GM12878 (cell line): ENCODE data around the gene C1QB. TPM values are rescaled to one million over a fixed set of nuclear protein-coding genes. Genes with fewer than 3 reads are reported as not detected.

Experiments used
- ATAC-seq: fragments of 200-7000 bp; cut with Tn5 transposase; 3 replicates; pipeline ENCODE4 v1.9.1; 2020; ENCODE audit warnings: mild to moderate bottlenecking, moderate library complexity
- BruUV-seq: library from RNA; stranded (reverse); fragments of 400-500 nt; replicated peaks from 2 replicates; lab custom pipeline; 2021; lab: Mats Ljungman, UMichigan
- CTCF ChIA-PET: fragments of 300-600 bp; sonication (Branson Sonifier 250); formaldehyde crosslinking; extraction: SDS; loops from one replicate; lab custom pipeline; 2021; ENCODE audit warnings: inconsistent platforms; lab: Yijun Ruan, JAX
- POLR2A ChIA-PET: fragments of 350-600 bp; formaldehyde crosslinking; extraction: SDS; loops from one replicate; lab custom pipeline; 2021; ENCODE audit warnings: inconsistent platforms; lab: Charles Lee
- RAD21 ChIA-PET: fragments of 300-600 bp; sonication (Branson Sonifier 250); formaldehyde crosslinking; loops from one replicate; lab custom pipeline; 2023; ENCODE audit warnings: antibody characterized with exemption; ENCODE audit not compliant: unreplicated experiment; lab: Charles Lee
- SMC1A ChIA-PET: fragments of 300-600 bp; sonication (Branson Sonifier 250); formaldehyde crosslinking; loops from one replicate; lab custom pipeline; 2023; ENCODE audit not compliant: unreplicated experiment, uncharacterized antibody; lab: Charles Lee
- DNase-seq: peaks from one replicate; pipeline ENCODE4 v3.0.0-alpha.2; 2011; ENCODE audit warnings: low read depth, low spot score
- FAIRE-seq: peaks from 3 replicates; lab custom pipeline; 2011; peaks lifted over from hg19 to GRCh38; lab: Jason Lieb, UNC
- H2AFZ ChIP-seq: 2 replicates; pipeline ENCODE4 v1.6.0; 2011; ENCODE audit warnings: low read depth, low read length, control low read depth; ENCODE audit not compliant: control insufficient read depth
- H3K27ac ChIP-seq: 2 replicates; pipeline ENCODE4 v1.5.1; 2011; ENCODE audit warnings: control low read depth; ENCODE audit not compliant: control insufficient read depth, insufficient read depth
- H3K27me3 ChIP-seq, 2 experiments: replicated peaks in 1 of 2; 2 replicates each; pipeline versions ENCODE4 v1.6.0 to v1.6.1; 2011; ENCODE audit warnings: low read length in 1 of 2; ENCODE audit not compliant: control insufficient read depth in 2 of 2, insufficient read depth in 2 of 2
- H3K36me3 ChIP-seq, 2 experiments: 2 replicates each; pipeline ENCODE4 v1.5.1; 2011; ENCODE audit warnings: low read length in 1 of 2; ENCODE audit not compliant: control insufficient read depth in 2 of 2, insufficient read depth in 2 of 2
- H3K4me1 ChIP-seq: 2 replicates; pipeline ENCODE4 v1.6.1; 2011; ENCODE audit warnings: mild to moderate bottlenecking, low read length, moderate library complexity, mixed read lengths; ENCODE audit not compliant: control insufficient read depth, insufficient read depth
- H3K4me2 ChIP-seq: 2 replicates; pipeline ENCODE4 v1.6.0; 2011; ENCODE audit warnings: control low read depth; ENCODE audit not compliant: control insufficient read depth, insufficient read depth
- H3K4me3 ChIP-seq: fragments of 200-600 bp; sonication (generic); 2 replicates; pipeline ENCODE4 v1.5.1; 2016
- H3K79me2 ChIP-seq: 2 replicates; pipeline ENCODE4 v1.6.0; 2011; ENCODE audit warnings: low read length; ENCODE audit not compliant: control insufficient read depth, insufficient read depth
- H3K9ac ChIP-seq: 2 replicates; pipeline ENCODE4 v1.8.0; 2011; ENCODE audit warnings: low read length, control low read depth, mixed read lengths; ENCODE audit not compliant: control insufficient read depth, insufficient read depth
- H3K9me3 ChIP-seq: replicated peaks from 3 replicates; pipeline ENCODE4 v1.5.1; 2011; ENCODE audit warnings: mild to moderate bottlenecking, low read length; ENCODE audit not compliant: control insufficient read depth, insufficient read depth
- H4K20me1 ChIP-seq: 2 replicates; pipeline ENCODE4 v1.6.0; 2011; ENCODE audit not compliant: control insufficient read depth, insufficient read depth
- EP300 ChIP-seq, 2 experiments: fragments of 150-350 bp in 1 of 2; IDR thresholded peaks; 2 replicates each; pipeline ENCODE4 v1.6.1; 2011 to 2012; ENCODE audit warnings: low read depth in 2 of 2, low read length in 2 of 2, borderline replicate concordance in 1 of 2, improper control_type of control experiment in 1 of 2, inconsistent platforms in 1 of 2; ENCODE audit not compliant: control insufficient read depth in 1 of 2
- KLF5 ChIP-seq: fragments of 450-650 bp; IDR thresholded peaks from 2 replicates; pipeline ENCODE4 v1.6.1; 2014; ENCODE audit warnings: mild to moderate bottlenecking; ENCODE audit not compliant: partially characterized antibody
- MTA2 ChIP-seq: fragments of 450-650 bp; IDR thresholded peaks from 2 replicates; pipeline ENCODE4 v1.6.1; 2016; ENCODE audit warnings: low read depth, mild to moderate bottlenecking, moderate library complexity
- RAD21 ChIP-seq: IDR thresholded peaks from 2 replicates; pipeline ENCODE4 v1.6.1; 2011; ENCODE audit warnings: mild to moderate bottlenecking, low read depth, low read length, moderate library complexity; ENCODE audit not compliant: insufficient read depth
- RUNX3 ChIP-seq: IDR thresholded peaks from 2 replicates; pipeline ENCODE4 v1.6.1; 2012; ENCODE audit warnings: low read length, inconsistent platforms
- SP1 ChIP-seq: IDR thresholded peaks from one replicate; pipeline ENCODE4 v1.6.1; 2011; ENCODE audit warnings: low read depth, low read length
- STAT3 ChIP-seq: IDR thresholded peaks from 2 replicates; pipeline ENCODE4 v1.6.1; 2011; ENCODE audit warnings: low read depth, low read length, improper control_type of control experiment
- YBX1 ChIP-seq: fragments of 450-650 bp; IDR thresholded peaks from 2 replicates; pipeline ENCODE4 v1.6.1; 2016; ENCODE audit warnings: antibody characterized with exemption
- ZNF24 ChIP-seq: fragments of 450-650 bp; IDR thresholded peaks from 2 replicates; pipeline ENCODE4 v1.6.1; 2017; ENCODE audit warnings: antibody characterized with exemption, mild to moderate bottlenecking
- ZNF622 ChIP-seq: fragments of 450-650 bp; IDR thresholded peaks from 2 replicates; pipeline ENCODE4 v1.6.1; 2017; ENCODE audit warnings: mild to moderate bottlenecking, inconsistent platforms
- ZSCAN29 ChIP-seq: fragments of 450-650 bp; IDR thresholded peaks from 2 replicates; pipeline ENCODE4 v1.6.1; 2017; ENCODE audit warnings: mild to moderate bottlenecking, moderate library complexity
- WGBS: methylation state at CpG from one replicate; pipeline ENCODE4 v1.1.6; 2016; ENCODE audit warnings: low lambda C conversion rate; ENCODE audit not compliant: insufficient replicate concordance, insufficient coverage; ENCODE audit errors: missing lambda C conversion rate; 5-methylcytosine and 5-hydroxymethylcytosine counted together
- in situ Hi-C: fragments of 300-500 bp; cut with MboI; formaldehyde crosslinking; loops from 9 replicates; pipeline ENCODE4 v1.14.3; 2018; ENCODE audit warnings: mixed read lengths
- intact Hi-C: fragments of 100-400 bp; cut with micrococcal nuclease; formaldehyde crosslinking; loops from one replicate; pipeline ENCODE4 v1.14.2; 2022; ENCODE audit not compliant: unreplicated experiment
- polyA plus RNA-seq, 11 experiments: library from polyadenylated mRNA; depleted of rRNA in 4 of 11; unstranded in 6 of 11; stranded (reverse) in 5 of 11; fragments of >200 nt; fragmentation: Nextera tagmentation in 4 of 11; fragmentation: Illumina TruSeq in 1 of 11; extraction: Ambion mirVana in 4 of 11; extraction: Trizol in 1 of 11; gene quantifications; 1 replicate in 1 of 11; 2 replicates in 10 of 11; pipeline versions ENCODE4 v1.2.1 to v1.2.3, GENCODE V29; 2011 to 2016; ENCODE audit warnings: inconsistent platforms in 2 of 11, missing spikeins in 2 of 11, low read depth in 1 of 11
- total RNA-seq, 4 experiments: library from RNA; depleted of rRNA in 3 of 4; stranded (reverse); fragments of >200 nt in 3 of 4; fragmentation: Illumina TruSeq in 1 of 4; extraction: Trizol in 1 of 4; gene quantifications; 2 replicates each; pipeline versions ENCODE4 v1.2.1 to v1.2.3, GENCODE V29; 2013 to 2021
- TF ChIP-seq, protein P1 (sequence below): IDR thresholded peaks from 2 replicates; pipeline ENCODE4 v1.6.1; 2011; ENCODE audit warnings: low read depth, low read length, improper control_type of control experiment, borderline replicate concordance
- TF ChIP-seq, protein P2 (sequence below): fragments of 450-650 bp; IDR thresholded peaks from 2 replicates; pipeline ENCODE4 v1.6.1; 2016; ENCODE audit warnings: mild to moderate bottlenecking
- TF ChIP-seq, protein P3 (sequence below): fragments of 150-350 bp; IDR thresholded peaks from 2 replicates; pipeline ENCODE4 v1.6.1; 2016; ENCODE audit warnings: low read depth, low read length

C1QB gene
- total and polyA plus RNA-seq, 10 of the 15 experiments (the other 5 are each of a cell fraction or from before 2014, with no cell fraction given) = 0.62 TPM; not detected in 9

DNA sequence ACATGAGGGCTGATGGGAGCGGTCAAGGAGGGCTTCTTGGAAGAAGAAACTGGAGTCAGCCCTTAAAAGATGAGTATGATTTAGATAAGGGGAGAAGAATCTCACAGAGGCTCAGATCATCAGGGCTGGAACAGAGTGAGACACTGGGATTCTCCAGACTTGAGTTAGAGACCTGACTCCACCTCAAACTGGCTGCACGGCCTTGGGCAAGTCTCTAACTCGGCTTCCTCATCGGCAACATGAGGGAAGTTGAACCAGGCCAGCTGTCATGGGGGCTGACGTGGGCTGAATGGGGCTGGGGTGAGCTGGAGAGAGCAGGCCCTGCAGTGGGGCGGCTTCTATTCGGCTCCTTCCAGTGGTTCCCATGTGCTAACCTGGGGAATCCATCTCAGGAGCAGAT is 7.1 kb upstream of the C1QB start (continued):
- TF ChIP-seq EP300 (IDR thresholded peaks at IDR 0.05; ENCODE audit: borderline replicate concordance in 1 of 2, control insufficient read depth in 1 of 2, low read depth in 2 of 2, low read length in 2 of 2) (no peak), STAT3 (no peak), KLF5 (no peak), RUNX3 (no peak)
- TF ChIP-seq, protein P1, sequence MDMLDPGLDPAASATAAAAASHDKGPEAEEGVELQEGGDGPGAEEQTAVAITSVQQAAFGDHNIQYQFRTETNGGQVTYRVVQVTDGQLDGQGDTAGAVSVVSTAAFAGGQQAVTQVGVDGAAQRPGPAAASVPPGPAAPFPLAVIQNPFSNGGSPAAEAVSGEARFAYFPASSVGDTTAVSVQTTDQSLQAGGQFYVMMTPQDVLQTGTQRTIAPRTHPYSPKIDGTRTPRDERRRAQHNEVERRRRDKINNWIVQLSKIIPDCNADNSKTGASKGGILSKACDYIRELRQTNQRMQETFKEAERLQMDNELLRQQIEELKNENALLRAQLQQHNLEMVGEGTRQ = no peak
- TF ChIP-seq, all 136 proteins: peak for 0

DNA sequence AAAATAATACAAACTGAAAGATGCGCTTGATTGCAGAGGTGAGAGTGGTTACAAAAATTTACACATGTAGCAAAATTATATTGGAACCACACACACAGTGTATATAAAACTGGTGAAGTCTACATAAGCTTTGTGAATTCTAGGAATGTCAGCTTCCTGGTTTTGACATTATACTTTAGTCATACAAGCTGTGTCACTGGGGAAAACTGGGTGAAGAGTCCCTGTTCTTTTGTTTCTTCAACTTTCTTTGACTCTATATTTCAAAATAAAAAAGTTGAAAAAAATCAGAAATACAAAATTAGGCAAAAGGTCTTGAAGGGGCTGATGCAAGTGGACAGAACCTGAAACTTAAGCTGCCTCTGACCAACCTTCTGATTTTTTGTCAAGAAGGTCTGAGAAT is 6.7 kb upstream of the C1QB start:
- H3K4me1 ChIP-seq = no peaks in the 10 kb centered on the region
- no peak overlapping the region for H3K27ac ChIP-seq
- H2AFZ ChIP-seq = no peak overlapping the region
- ATAC-seq (no peak), FAIRE-seq (no peak), DNase-seq (no peak)
- H3K9ac ChIP-seq = no peak overlapping the region
- 0% methylated on average over 1 of the region's 1 CpG for WGBS
- in situ Hi-C loops (loop anchor here (5.0 kb wide), 2 partner anchors 229 to 514 kb away; no protein-coding TSS in a partner anchor), intact Hi-C loops (no loop called here)
- no peak overlapping the region for H3K4me3 ChIP-seq
- no TSS peak for BruUV-seq
- ChIA-PET RAD21 (no interaction called here), POLR2A (no interaction called here), CTCF (interaction anchor here (1.3 to 1.4 kb wide), 2 partner anchors 30 to 226 kb away, joined by 3 to 4 read pairs; no protein-coding TSS in a partner anchor), SMC1A (no interaction called here)
- no peaks in the 10 kb centered on the region for H3K36me3 ChIP-seq
- no peaks in the 10 kb centered on the region; a peak in 2 of 4 replicates for H3K27me3 ChIP-seq
- no peak overlapping the region for H3K4me2 ChIP-seq
- H3K79me2 ChIP-seq = no peaks in the 10 kb centered on the region
- no peaks in the 10 kb centered on the region; the same call in 2 of the 3 replicates for H3K9me3 ChIP-seq
- no peaks in the 10 kb centered on the region for H4K20me1 ChIP-seq
- no peak for TF ChIP-seq ZNF24
- TF ChIP-seq MTA2 = no peak
- TF ChIP-seq ZSCAN29 = no peak
- TF ChIP-seq RAD21 = no peak
- TF ChIP-seq SP1 = no peak
- TF ChIP-seq, protein P2, sequence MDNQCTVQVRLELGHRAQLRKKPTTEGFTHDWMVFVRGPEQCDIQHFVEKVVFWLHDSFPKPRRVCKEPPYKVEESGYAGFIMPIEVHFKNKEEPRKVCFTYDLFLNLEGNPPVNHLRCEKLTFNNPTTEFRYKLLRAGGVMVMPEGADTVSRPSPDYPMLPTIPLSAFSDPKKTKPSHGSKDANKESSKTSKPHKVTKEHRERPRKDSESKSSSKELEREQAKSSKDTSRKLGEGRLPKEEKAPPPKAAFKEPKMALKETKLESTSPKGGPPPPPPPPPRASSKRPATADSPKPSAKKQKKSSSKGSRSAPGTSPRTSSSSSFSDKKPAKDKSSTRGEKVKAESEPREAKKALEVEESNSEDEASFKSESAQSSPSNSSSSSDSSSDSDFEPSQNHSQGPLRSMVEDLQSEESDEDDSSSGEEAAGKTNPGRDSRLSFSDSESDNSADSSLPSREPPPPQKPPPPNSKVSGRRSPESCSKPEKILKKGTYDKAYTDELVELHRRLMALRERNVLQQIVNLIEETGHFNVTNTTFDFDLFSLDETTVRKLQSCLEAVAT = no peak
- no peak for TF ChIP-seq YBX1
- TF ChIP-seq ZNF622 = no peak
- TF ChIP-seq, protein P3, sequence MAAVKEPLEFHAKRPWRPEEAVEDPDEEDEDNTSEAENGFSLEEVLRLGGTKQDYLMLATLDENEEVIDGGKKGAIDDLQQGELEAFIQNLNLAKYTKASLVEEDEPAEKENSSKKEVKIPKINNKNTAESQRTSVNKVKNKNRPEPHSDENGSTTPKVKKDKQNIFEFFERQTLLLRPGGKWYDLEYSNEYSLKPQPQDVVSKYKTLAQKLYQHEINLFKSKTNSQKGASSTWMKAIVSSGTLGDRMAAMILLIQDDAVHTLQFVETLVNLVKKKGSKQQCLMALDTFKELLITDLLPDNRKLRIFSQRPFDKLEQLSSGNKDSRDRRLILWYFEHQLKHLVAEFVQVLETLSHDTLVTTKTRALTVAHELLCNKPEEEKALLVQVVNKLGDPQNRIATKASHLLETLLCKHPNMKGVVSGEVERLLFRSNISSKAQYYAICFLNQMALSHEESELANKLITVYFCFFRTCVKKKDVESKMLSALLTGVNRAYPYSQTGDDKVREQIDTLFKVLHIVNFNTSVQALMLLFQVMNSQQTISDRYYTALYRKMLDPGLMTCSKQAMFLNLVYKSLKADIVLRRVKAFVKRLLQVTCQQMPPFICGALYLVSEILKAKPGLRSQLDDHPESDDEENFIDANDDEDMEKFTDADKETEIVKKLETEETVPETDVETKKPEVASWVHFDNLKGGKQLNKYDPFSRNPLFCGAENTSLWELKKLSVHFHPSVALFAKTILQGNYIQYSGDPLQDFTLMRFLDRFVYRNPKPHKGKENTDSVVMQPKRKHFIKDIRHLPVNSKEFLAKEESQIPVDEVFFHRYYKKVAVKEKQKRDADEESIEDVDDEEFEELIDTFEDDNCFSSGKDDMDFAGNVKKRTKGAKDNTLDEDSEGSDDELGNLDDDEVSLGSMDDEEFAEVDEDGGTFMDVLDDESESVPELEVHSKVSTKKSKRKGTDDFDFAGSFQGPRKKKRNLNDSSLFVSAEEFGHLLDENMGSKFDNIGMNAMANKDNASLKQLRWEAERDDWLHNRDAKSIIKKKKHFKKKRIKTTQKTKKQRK = no peak
